Muscle of leg (tissue), 11 donors: ENCODE data around the gene PMFBP1. TPM values are rescaled to one million over a fixed set of nuclear protein-coding genes. Genes with fewer than 3 reads are reported as not detected.

Source experiments
- DNase-seq: peaks from one replicate; pipeline ENCODE4 v3.0.0; 2013
- H3K27ac ChIP-seq: one replicate; pipeline ENCODE4 v1.5.1; 2013; ENCODE audit warnings: mild to moderate bottlenecking, low read length, control low read depth
- H3K27me3 ChIP-seq: one replicate; pipeline ENCODE4 v1.6.1; 2013; ENCODE audit warnings: low read length; ENCODE audit not compliant: control insufficient read depth, insufficient read depth
- H3K36me3 ChIP-seq: one replicate; pipeline ENCODE4 v1.6.1; 2013; ENCODE audit warnings: low read length; ENCODE audit not compliant: control insufficient read depth, insufficient read depth
- H3K4me1 ChIP-seq: one replicate; pipeline ENCODE4 v1.6.1; 2013; ENCODE audit warnings: low read length; ENCODE audit not compliant: control insufficient read depth, insufficient read depth
- H3K4me3 ChIP-seq: one replicate; pipeline ENCODE4 v1.5.1; 2013; ENCODE audit warnings: low read length, control low read depth
- H3K9me3 ChIP-seq: replicated peaks from 2 replicates; pipeline ENCODE4 v1.6.1; 2013; ENCODE audit warnings: low read depth, low read length; ENCODE audit not compliant: control insufficient read depth
- WGBS: methylation state at CpG from one replicate; pipeline ENCODE4 v1.1.5; 2013; ENCODE audit warnings: missing lambda C conversion rate; ENCODE audit not compliant: insufficient coverage; 5-methylcytosine and 5-hydroxymethylcytosine counted together
- polyA plus RNA-seq, 8 donors: library from polyadenylated mRNA; unstranded; fragments of 120-200 nt; gene quantifications; one replicate each; pipeline versions ENCODE4 v1.2.1 to v1.2.3, GENCODE V29; 2013; ENCODE audit warnings: inconsistent platforms in 1 of 8, low replicate concordance in 1 of 8; ENCODE audit not compliant: insufficient read length in 8 of 8, insufficient read depth in 1 of 8
- total RNA-seq: library from RNA; stranded (reverse); fragments of 120-200 nt; gene quantifications from one replicate; pipeline ENCODE4 v1.2.4, GENCODE V29; 2013

Gene PMFBP1
- total and polyA plus RNA-seq, 9 donors = 0.40 to 3.7 (median 1.6) TPM

GRCh38 chr16:72123426-72123825 lies 48.5 kb downstream of the PMFBP1 start:
- Histone ChIP-seq H3K4me3 (no peak overlapping the region), H3K27me3 (no peaks in the 10 kb centered on the region), H3K4me1 (no peaks in the 10 kb centered on the region), H3K9me3 (no peaks in the 10 kb centered on the region), H3K27ac (no peak overlapping the region), H3K36me3 (no peaks in the 10 kb centered on the region)
- DNase-seq = no peak
- WGBS = 70% methylated on average over 3 of the region's 8 CpGs

GRCh38 chr16:72122916-72123315 lies 49.0 kb downstream of the PMFBP1 start:
- no peaks in the 10 kb centered on the region for H3K9me3 ChIP-seq
- no peaks in the 10 kb centered on the region for H3K4me1 ChIP-seq
- no peak for DNase-seq
- H3K36me3 ChIP-seq = no peaks in the 10 kb centered on the region
- no peak overlapping the region for H3K4me3 ChIP-seq
- no peak overlapping the region for H3K27ac ChIP-seq
- no peaks in the 10 kb centered on the region for H3K27me3 ChIP-seq
- 89% methylated on average over 10 of the region's 11 CpGs for WGBS

GRCh38 chr16:72122308-72122707 lies 49.6 kb downstream of the PMFBP1 start:
- H3K4me1 ChIP-seq = no peaks in the 10 kb centered on the region
- no peaks in the 10 kb centered on the region for H3K27me3 ChIP-seq
- no peak overlapping the region for H3K27ac ChIP-seq
- no CpG with 5 or more reads among the region's 2 CpGs for WGBS
- H3K4me3 ChIP-seq = no peak overlapping the region
- DNase-seq = no peak
- no peaks in the 10 kb centered on the region for H3K36me3 ChIP-seq
- H3K9me3 ChIP-seq = no peaks in the 10 kb centered on the region

GRCh38 chr16:72120026-72120425 lies 51.9 kb downstream of the PMFBP1 start:
- Histone ChIP-seq H3K27me3 (no peaks in the 10 kb centered on the region), H3K4me1 (no peaks in the 10 kb centered on the region), H3K9me3 (no peaks in the 10 kb centered on the region), H3K27ac (no peak overlapping the region), H3K36me3 (no peaks in the 10 kb centered on the region), H3K4me3 (no peak overlapping the region)
- DNase-seq = no peak
- WGBS = 93% methylated on average over 4 of the region's 5 CpGs

GRCh38 chr16:72113616-72113945 lies 58.4 kb downstream of the PMFBP1 start:
- no peaks in the 10 kb centered on the region for H3K4me1 ChIP-seq
- DNase-seq = no peak
- no peak overlapping the region for H3K27ac ChIP-seq
- H3K36me3 ChIP-seq = peaks cover 49% of the 10 kb centered on the region
- H3K4me3 ChIP-seq = no peak overlapping the region
- H3K27me3 ChIP-seq = no peaks in the 10 kb centered on the region
- no peaks in the 10 kb centered on the region for H3K9me3 ChIP-seq

GRCh38 chr16:72112906-72113615 lies 58.9 kb downstream of the PMFBP1 start:
- 70% methylated on average over 2 of the region's 7 CpGs for WGBS
- Histone ChIP-seq H3K4me1 (no peaks in the 10 kb centered on the region), H3K27me3 (no peaks in the 10 kb centered on the region), H3K36me3 (peaks cover 55% of the 10 kb centered on the region), H3K27ac (no peak overlapping the region), H3K4me3 (no peak overlapping the region), H3K9me3 (no peaks in the 10 kb centered on the region)
- DNase-seq = no peak

GRCh38 chr16:72112452-72112792 lies 59.5 kb downstream of the PMFBP1 start:
- peaks cover 61% of the 10 kb centered on the region for H3K36me3 ChIP-seq
- H3K27ac ChIP-seq = no peak overlapping the region
- no peaks in the 10 kb centered on the region for H3K27me3 ChIP-seq
- no peaks in the 10 kb centered on the region for H3K9me3 ChIP-seq
- no peaks in the 10 kb centered on the region for H3K4me1 ChIP-seq
- 94% methylated on average over 12 of the region's 15 CpGs for WGBS
- no peak overlapping the region for H3K4me3 ChIP-seq
- no peak for DNase-seq

- Histone ChIP-seq H3K27me3 (no peaks in the 10 kb centered on the region), H3K9me3 (no peaks in the 10 kb centered on the region), H3K4me1 (no peaks in the 10 kb centered on the region), H3K27ac (no peak overlapping the region), H3K4me3 (no peak overlapping the region), H3K36me3 (peaks cover 67% of the 10 kb centered on the region)
- DNase-seq = no peak
- 82% methylated on average over 15 of the region's 19 CpGs for WGBS
Measured at GRCh38 chr16:72111657-72112451, 60.1 kb downstream of the PMFBP1 start.

- DNase-seq = no peak
- H3K9me3 ChIP-seq = no peaks in the 10 kb centered on the region
- H3K36me3 ChIP-seq = peaks cover 76% of the 10 kb centered on the region
- H3K27me3 ChIP-seq = no peaks in the 10 kb centered on the region
- H3K4me3 ChIP-seq = no peak overlapping the region
- no peak overlapping the region for H3K27ac ChIP-seq
- H3K4me1 ChIP-seq = no peaks in the 10 kb centered on the region
- WGBS = 96% methylated on average over 21 of the region's 23 CpGs
Measured at GRCh38 chr16:72110662-72111615, 61.0 kb downstream of the PMFBP1 start.

- Histone ChIP-seq H3K9me3 (no peaks in the 10 kb centered on the region), H3K4me3 (no peak overlapping the region), H3K36me3 (peaks cover 85% of the 10 kb centered on the region), H3K27ac (no peak overlapping the region), H3K27me3 (no peaks in the 10 kb centered on the region), H3K4me1 (no peaks in the 10 kb centered on the region)
- DNase-seq = no peak
- 97% methylated on average over 7 of the region's 12 CpGs for WGBS
Measured at GRCh38 chr16:72109966-72110530, 61.9 kb downstream of the PMFBP1 start.
